ENCODE measurements around the gene GUCA2A.
"Not testable (repeated sequence)": the region's sequence is repeated elsewhere in the genome, so short reads cannot be mapped to it uniquely, and the experiment has no call there.

The GUCA2A gene, protein sequence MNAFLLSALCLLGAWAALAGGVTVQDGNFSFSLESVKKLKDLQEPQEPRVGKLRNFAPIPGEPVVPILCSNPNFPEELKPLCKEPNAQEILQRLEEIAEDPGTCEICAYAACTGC

DNA sequence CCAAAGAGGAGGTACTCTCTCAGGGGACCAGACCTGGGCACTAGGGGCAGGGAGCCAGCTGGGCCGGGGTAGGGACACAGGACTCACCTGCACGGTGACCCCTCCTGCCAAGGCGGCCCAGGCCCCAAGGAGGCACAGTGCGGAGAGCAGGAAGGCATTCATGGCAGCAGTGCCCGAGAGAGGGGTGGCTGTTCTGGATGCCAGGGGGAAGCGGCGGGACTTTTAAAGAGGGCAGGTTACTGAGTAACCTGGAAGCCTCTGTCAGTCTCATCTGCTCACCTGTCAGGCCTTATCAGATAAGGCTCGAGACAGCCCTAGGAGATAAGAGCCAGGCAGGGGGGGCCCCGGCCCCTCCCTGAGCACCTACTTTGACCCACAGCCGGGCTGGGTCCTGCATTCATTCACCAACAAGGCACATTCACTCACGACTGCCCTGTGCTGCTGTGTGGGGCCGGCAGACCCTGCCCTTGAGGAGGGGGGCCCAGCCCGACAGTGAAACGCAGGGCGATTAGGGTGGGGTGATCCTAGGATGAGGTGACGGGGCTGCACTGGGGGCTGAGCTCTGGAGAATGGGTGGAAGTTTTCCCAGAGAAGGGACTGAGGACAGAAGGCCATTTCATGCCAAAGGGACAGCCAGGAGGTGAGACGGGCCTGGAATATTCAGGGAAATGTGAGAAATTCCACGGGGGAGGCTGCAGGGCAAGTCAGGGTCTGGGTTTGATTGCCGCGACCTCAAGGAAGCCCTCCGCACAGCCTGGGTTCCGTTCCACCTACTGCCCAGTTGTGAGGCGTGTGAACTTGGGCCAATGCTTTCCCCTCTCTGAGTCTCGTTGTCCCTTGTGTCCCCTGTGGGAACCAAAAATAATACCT, at the start of gene GUCA2A:
GUCA2A (minus strand) TSS at position 195 of the 870 bp plus-strand sequence; CDS start at position 162, 33 bp downstream.
- DNase-seq: no peak
- intact Hi-C loops (cut with DNase I): no loop called here

- DNase-seq: no peak
- intact Hi-C loops (cut with DNase I): no loop called here
Measured at GRCh38 chr1:42211224-42211623, 46.7 kb upstream of the GUCA2A start.

DNA sequence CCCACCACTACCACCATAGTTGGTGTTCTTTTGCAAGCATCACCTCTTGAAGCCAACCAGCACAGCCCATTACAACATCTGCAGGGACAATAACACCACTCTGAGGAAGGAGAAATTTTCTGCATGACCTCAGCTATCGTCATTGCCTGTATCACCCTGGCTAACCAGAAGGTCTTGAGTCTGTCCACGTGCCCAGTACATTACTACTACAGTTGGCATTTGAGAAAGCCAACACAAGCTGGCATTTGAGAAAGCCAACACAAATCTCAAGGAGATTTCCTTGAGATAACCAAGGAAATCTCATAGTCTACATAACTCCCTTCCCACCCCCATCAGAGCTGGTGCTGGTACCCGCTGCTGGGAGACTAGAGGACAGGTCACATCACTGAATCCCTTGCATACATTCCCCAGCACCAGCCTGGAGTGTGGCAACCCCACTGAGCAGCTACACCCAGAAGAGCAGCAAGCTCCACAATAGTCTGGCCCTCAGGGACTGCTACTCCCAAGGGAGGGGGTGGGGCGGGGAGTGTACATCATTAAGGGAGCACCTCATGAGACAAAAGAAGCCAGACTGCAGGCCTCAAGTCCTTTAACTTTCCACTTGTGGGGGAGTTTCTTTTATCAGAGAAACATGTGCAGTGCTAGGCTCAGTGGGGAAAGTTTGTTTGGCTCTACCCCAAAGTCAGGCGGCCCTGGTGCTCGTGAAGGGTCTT, 46.0 kb upstream of the GUCA2A start:
- intact Hi-C loops (cut with DNase I): no loop called here

GRCh38 chr1:42209526-42210251, 45.1 kb upstream of the GUCA2A start:
- DNase-seq: no peak
- intact Hi-C loops (cut with DNase I): no loop called here

More for the DNA sequence above, 46.0 kb upstream of the GUCA2A start:
- no peak for DNase-seq

DNA sequence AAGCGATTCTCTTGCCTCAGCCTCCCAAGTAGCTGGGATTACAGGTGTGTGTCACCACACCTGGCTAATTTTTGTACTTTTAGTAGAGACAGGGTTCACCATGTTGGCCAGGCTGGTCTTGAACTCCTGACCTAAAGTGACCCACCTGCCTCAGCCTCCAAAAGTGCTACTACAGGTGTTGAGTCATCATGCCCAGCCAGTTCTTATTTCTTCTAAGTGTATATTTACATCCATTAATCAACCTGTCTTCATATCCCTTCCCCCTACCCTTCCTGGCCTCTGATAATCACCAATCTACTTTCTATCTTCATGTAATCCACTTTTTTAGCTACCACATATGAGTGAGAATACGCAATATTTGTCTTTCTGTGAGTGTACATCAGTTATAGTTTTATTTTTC, 42.4 kb upstream of the GUCA2A start:
- intact Hi-C loops (cut with DNase I); DNase-seq: not testable (repeated sequence)

DNA sequence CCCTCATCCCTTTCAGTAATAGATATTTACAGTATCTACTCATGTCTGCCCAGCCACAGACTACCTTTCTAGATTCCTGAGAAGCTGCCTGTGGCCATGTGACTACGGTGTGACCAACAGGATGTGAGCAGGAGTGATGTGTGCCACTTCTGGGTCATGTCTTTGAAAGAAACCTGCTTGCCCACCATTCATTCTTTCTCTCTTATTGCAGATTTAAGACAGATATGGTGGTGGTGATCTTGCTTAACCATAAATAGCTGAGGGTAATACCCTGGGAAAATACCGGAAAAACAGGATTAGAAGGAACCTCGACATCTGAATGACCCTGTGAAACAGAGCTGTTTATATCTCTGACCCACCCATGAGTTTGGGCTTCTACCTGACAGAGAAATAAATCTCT, 41.6 kb upstream of the GUCA2A start:
- intact Hi-C loops (cut with DNase I): no loop called here
- DNase-seq: no peak

DNA sequence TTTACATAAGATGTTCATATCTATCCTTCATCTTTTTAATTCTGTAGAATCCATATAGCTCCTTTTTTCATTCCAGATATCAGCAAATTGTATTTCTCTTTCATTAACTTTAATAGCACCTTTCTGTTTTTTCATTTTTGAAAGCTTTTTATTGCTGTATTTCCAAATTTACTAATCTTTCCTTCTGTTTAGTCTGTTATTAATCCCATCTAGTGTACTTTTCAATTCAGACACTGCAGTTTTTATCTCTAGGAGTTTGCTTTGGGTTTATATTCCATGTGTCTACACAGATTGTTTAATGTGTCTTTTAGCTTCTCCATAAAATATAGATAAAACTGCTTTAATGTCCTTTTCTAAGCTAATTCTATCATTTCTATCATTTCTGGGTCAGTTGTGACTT, 37.4 kb upstream of the GUCA2A start:
- intact Hi-C loops (cut with DNase I): no loop called here
- no peak for DNase-seq

DNA sequence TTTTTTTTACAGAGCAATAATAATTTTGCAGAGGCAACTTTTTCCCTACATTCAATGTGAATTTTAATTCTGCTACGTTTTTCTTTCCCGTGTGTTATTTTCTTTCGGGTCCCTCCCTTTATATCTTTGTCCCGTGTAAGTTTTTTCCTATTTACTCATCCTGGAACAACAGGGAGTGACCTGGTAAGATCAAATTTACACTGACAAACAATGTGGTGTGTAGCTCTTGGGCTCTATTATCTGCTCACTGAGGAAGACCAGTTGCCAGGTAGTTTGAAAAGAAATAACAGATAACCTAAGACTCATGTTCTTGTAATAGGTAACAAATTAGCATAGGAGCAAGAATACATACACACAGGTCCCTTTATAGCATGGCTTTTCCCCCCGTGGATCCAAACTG, 33.7 kb upstream of the GUCA2A start:
- DNase-seq: no peak
- intact Hi-C loops (cut with DNase I): no loop called here

DNA sequence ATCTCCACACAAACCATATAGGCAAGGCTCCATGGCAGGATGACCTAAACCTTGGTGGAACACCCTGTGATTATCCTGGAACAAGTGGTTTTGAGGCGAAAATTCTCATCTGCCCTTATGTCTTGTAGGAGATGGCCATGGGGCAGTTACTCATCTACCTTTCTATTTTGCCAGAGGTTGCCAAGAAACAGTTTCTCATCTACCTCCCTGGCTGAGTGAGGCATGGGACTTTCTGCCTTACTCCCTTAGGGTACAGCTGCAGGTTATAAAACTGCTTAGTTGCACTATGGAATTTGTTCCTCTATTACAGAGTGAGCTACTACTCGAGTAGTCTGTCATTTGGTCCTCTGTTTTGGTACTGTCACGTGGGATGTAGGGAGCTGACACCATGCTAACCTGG, 31.3 kb upstream of the GUCA2A start:
- intact Hi-C loops (cut with DNase I): no loop called here
- DNase-seq: no peak

GRCh38 chr1:42192106-42192505, 27.6 kb upstream of the GUCA2A start:
- no peak for DNase-seq
- intact Hi-C loops (cut with DNase I): no loop called here

DNA sequence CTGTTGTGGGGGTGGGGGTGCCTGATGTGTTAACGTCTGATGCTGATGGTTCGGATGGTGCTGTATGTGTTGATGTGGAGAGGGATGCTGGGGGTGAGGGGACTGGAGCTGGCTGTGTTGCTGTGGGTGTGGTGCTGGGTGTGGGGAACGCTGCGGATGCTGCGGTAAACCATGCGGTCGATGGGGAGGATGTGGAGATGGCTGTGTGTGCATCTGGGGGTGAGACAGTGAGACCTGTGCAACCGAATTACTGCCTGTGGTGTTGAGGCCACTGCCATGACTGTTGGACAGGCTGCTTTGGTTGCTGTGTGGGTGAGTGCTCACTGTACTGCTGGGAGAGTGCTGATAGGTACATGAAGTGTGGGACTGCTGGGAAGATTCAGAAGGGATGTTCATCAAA, 26.8 kb upstream of the GUCA2A start:
- intact Hi-C loops (cut with DNase I): no loop called here
- no peak for DNase-seq

DNA sequence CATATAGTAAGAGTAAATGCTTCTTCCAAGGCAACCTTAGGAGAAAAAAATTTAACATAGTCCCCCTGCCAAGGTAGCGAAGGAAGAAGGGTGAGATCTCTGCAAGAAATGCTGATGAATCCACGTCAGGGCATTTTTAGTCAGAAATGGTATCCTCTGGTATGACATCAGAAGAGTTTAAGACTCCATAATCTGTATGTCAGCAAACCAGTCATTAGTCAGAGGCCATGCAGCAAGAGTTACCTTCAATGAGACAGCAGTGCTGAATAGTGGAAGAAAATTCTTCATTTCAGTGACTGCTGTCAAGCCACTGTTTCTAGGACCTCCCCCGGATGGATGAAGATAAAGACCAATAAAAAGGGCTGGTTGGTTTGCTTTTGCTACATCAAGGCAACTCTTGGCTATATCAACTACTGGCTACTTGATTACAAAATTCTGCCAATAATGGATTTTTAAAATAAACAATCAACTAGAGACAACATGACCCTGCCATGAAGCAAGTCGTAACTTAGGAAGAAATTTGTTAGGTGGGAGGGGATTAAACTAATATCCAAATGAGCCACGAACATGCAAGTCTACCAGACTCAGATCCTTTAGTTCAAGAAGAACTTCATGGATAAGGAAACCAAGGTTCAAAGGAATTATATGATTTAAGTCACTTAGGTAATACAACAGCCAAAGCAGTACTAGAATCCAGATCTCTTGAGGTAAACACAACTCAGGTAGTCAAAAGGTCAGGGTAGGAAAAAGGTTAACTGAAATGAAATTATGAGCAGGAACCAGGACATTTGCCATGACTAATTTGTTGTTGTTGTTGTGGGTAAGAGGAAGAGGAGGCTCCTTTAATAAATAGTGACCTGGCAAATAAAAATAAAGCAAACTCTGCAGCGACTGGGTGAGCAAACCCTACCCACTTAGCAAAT, 25.6 kb upstream of the GUCA2A start:
- intact Hi-C loops (cut with DNase I): no loop called here
- no peak for DNase-seq

- no peak for DNase-seq
- intact Hi-C loops (cut with DNase I): no loop called here
Measured at GRCh38 chr1:42186152-42186551, 21.6 kb upstream of the GUCA2A start.

DNA sequence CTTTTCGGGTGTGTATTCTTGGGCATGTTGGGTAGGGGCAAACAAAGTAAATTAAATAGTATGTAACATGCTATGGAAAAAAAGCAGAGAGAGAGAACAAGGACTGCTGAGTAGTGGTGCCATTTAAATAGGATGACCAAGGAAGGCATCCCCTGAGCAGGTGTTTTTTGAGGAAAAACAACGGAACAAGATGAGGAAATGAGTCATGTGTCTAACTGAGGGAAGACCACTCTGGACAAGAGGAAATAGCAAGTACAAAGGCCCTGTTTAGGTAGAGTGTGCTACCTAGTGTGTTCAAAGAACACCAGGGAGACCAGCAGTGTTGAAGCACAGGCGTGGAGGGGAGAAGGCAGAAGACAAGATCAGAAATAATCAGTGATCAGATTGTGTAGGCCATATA, 20.1 kb upstream of the GUCA2A start:
- DNase-seq: no peak
- intact Hi-C loops (cut with DNase I): no loop called here

GRCh38 chr1:42183957-42184268, 19.4 kb upstream of the GUCA2A start:
- intact Hi-C loops (cut with DNase I): no loop called here
- DNase-seq: no peak

DNA sequence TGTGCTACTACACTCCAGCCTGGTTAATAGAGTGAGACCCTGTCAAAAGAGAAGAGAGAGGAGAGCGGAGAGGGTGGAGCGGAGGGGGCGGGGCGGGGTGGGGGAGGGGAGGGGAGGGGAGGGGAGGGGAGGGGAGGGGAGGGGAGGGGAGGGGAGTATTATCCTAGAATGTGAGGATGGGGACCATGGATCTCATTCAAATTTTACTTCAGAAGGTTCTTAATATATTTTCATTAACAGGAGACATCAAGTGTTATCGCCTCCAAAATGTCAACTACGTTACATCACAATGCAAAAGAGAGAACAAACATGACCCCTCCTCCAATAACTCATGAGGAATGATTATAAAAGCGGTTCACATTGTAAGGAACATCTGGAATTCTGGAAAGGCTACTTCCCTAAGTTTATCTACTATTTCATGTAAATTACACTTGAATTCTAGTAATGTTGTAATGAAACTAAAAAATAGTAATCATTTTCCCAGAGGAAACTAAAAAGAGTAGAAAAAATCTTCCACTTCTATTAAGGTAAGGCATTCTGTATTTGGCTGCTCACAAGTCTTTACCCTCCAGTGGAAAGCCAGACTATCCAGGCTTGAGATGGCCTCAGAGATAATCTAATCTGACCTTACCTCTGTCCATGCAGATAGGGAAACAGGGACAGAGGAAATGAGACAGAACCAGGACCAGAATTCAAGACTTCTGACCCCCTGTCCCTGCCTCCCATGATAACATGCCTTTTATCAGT, 18.8 kb upstream of the GUCA2A start:
- intact Hi-C loops (cut with DNase I): no loop called here
- no peak for DNase-seq

GRCh38 chr1:42181687-42182086, 17.1 kb upstream of the GUCA2A start:
- no peak for DNase-seq
- intact Hi-C loops (cut with DNase I): no loop called here

DNA sequence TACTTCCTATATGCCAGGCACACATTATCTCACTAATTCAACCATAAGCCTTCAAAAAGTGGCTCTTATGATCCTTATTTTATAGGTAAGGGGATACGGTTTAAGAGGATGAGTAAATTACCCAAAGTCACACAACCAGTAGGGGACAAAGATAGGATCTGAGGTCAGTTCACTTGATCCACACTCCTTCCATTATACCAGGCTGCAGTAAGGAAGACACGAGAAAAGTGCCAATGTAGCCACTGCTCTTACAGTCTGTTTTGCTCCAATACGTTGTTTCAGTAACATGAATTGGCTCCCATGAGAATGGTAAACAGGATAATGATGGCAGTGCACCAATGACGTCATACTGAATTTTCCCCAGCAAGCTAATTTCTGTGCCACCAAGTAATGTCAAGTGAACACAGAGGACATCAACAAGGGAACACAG, 15.4 kb upstream of the GUCA2A start:
- DNase-seq: no peak
- intact Hi-C loops (cut with DNase I): loop anchor here (5.0 kb wide), 1 partner anchor 157 kb away; the partner anchor contains the start of gene FOXJ3
